Stimulated activated CD8-positive, alpha-beta memory T cell treated with anti-CD3 and anti-CD28 coated beads, Interleukin-4, amount 100 ng/mL, for 24 hours (primary cell): Measurements from ENCODE around the gene TEX12.

ENCODE experiments used
- DNase-seq: peaks from one replicate; pipeline ENCODE4 v3.0.0-alpha.2; 2020; ENCODE audit warnings: low read depth

TEX12 gene

DNA sequence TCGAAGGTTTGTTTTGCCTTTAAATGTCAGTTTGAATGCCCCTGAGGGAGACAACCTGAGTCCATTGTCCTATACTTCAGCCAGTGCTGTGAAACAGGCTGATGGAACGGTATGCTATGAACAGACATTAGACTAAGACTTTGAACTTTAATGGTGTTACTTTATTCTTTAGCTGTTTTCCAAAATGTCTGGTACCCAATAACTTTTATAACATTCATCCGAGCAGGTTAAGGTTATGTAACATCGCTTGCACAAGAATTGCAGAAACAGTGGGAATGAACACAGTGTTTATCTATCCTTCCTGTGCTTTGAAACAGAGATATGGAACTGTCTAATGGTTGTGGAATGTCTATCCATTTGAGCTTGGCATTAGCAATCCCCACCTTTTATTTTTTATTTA lies 46.6 kb downstream of the TEX12 start:
- no peak for DNase-seq

DNA sequence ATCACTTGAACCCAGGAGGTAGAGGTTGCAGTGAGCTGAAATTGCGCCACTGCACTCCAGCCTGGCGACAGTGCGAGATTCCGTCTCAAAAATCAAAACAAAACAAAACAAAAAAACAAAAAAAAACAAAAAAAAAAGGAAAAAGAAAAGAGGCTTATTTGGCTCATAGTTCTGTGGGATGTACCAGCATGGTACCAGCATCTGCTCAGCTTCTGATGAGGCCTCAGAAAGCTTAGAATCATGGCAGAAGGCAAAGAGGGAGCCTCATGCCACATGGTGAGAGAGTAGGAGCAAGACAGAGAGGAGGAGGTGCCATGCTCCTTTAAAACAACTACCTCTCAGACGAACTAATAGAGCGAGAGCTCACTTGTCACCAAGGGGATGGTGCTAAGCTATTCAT lies 48.4 kb downstream of the TEX12 start:
- no peak for DNase-seq

DNA sequence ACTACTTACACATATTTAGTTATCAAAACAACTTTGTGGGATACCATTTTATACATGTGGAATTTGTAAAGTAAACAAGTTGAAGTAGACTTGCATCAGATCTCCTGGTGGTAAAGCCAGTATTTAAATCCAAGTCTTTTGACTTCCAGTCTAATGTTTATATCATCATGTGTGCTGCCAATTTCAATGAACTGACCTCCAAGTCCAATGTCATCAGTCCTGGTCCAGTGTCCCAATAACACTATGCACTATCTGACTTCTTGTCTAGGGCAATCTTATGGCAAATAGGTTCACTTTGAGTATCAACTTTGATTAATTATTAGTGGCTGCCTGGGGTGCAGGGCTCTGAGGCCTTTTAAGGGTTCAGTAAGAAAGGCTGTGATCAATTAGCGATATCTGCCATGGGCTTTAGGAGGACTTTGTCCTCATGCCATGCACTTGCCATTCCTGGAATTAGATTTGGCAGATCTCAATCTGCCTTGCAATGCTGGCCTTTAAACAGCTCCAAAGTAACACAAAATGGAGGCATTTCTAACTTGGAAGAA lies 49.5 kb downstream of the TEX12 start:
- DNase-seq = no peak

DNA sequence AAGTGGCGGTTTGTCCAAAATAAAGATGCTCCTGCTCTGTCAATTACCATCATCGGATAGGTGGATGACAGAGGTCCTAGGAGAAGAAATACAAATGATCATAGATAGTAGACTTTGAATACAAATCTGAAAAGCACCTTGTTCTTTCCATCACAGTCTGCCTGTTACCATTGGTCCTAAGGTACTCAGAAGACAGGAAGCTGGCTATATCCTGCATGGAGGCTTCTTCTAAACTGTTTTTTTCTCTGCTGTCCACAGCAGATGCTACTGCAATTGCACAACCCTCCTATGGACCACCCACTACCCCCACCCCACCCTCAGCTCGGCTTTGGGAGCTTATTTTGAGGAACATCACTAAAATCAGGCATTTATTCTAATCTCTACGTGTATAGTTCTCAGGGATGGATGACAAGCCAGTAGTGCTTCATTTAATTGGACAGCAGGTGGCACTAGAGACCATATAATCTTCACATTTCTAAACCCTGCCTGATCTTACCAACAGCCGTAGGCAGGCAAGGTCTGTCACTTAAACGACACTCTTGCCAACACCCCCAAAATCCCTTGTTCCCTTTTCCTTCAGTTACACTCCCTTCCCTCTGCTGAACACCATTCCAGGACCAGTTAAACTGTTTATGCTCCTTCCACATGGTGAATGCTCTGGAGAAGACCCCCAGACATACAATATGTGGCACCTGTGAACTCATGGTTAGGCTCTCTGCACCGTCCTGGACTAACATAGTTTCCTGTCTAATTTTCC lies 52.5 kb downstream of the TEX12 start:
- no peak for DNase-seq

DNA sequence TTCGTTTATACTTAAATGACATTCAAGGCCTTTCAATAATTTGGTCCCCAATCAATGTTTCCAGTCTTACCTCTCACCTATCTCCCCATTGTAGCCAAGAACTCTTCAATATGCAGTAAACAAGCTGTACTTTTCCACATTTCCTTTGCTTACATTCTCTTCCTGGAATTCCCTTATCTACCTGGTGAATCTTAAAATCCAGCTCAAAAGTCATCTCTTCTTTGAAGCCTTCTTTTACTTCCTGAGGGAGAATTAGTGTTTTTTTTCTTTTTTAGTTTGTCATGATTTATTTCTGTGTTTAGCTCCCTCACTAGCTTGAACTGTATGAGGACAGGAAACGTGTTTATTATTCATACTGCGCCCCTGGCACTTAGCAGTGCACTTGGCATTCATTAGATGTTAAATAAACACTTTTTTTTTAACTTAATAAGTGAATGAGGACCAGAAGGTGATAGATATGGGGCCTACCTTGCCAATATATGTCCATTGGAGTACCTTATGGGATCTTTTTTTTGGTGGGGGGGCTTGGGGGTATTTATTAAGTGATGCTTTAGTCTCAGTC lies 54.2 kb downstream of the TEX12 start:
- no peak for DNase-seq
